Activated naive CD8-positive, alpha-beta T cell treated with anti-CD3 and anti-CD28 coated beads, Interleukin-2, amount 50 U/mL, for 24 hours (primary cell): ENCODE results near the gene BLTP3B.
"Not testable (repeated sequence)": the region's sequence is repeated elsewhere in the genome, so short reads cannot be mapped to it uniquely, and the experiment has no call there.

ENCODE experiments used
- ATAC-seq: fragments of 150-1000 bp; cut with Tn5 transposase; one replicate; pipeline ENCODE4 v1.10.0; 2021
- DNase-seq: peaks from one replicate; pipeline ENCODE4 v3.0.0; 2021
- H3K27ac Mint-ChIP-seq: one replicate; pipeline ENCODE4 v1.8.0; 2021; ENCODE audit warnings: mild to moderate bottlenecking, mixed read lengths
- H3K27me3 Mint-ChIP-seq: one replicate; pipeline ENCODE4 v1.8.0; 2021; ENCODE audit warnings: mixed read lengths
- H3K36me3 Mint-ChIP-seq: one replicate; pipeline ENCODE4 v1.8.0; 2021; ENCODE audit warnings: low read depth, mixed read lengths
- H3K4me1 Mint-ChIP-seq: one replicate; pipeline ENCODE4 v1.8.0; 2021; ENCODE audit warnings: mixed read lengths
- H3K4me3 Mint-ChIP-seq: one replicate; pipeline ENCODE4 v1.8.0; 2021; ENCODE audit warnings: mild to moderate bottlenecking, moderate library complexity, mixed read lengths
- H3K9me3 Mint-ChIP-seq: one replicate; pipeline ENCODE4 v1.8.0; 2021; ENCODE audit warnings: mixed read lengths

Gene BLTP3B

GRCh38 chr12:100142851-100143559 lies at the start of gene BLTP3B:
Gene BLTP3B, minus strand, starts transcription at chr12:100142874. Its CDS starts 239 bp downstream, at chr12:100142635.
- Mint-ChIP-seq H3K27ac (peak within 1 kb of the TSS; percentile 99), H3K27me3 (no peaks in the 10 kb centered on the region), H3K9me3 (no peaks in the 10 kb centered on the region), H3K4me1 (peaks cover 47% of the 10 kb centered on the region), H3K36me3 (peaks cover 26% of the 10 kb centered on the region), H3K4me3 (peak within 1 kb of the TSS; percentile 95)
- DNase-seq (peak; percentile 94), ATAC-seq (peak; percentile 88)

GRCh38 chr12:100189636-100190394 lies 47.1 kb upstream of the BLTP3B start:
- DNase-seq: no peak
- H3K4me3 Mint-ChIP-seq: no peak overlapping the region
- no peak for ATAC-seq
- peaks cover 12% of the 10 kb centered on the region for H3K36me3 Mint-ChIP-seq
- H3K9me3 Mint-ChIP-seq: no peaks in the 10 kb centered on the region
- H3K4me1 Mint-ChIP-seq: no peaks in the 10 kb centered on the region
- H3K27ac Mint-ChIP-seq: no peak overlapping the region
- no peaks in the 10 kb centered on the region for H3K27me3 Mint-ChIP-seq

- not testable (repeated sequence) for H3K27ac Mint-ChIP-seq, H3K9me3 Mint-ChIP-seq, DNase-seq, ATAC-seq, H3K4me3 Mint-ChIP-seq, H3K4me1 Mint-ChIP-seq, H3K27me3 Mint-ChIP-seq
- peaks cover 12% of the 10 kb centered on the region for H3K36me3 Mint-ChIP-seq
Measured at GRCh38 chr12:100188888-100189635, 46.4 kb upstream of the BLTP3B start.

GRCh38 chr12:100187857-100188519 lies 45.3 kb upstream of the BLTP3B start:
- Mint-ChIP-seq H3K4me3 (no peak overlapping the region), H3K4me1 (no peaks in the 10 kb centered on the region), H3K27ac (no peak overlapping the region), H3K27me3 (no peaks in the 10 kb centered on the region), H3K9me3 (no peaks in the 10 kb centered on the region), H3K36me3 (peaks cover 12% of the 10 kb centered on the region)
- DNase-seq (no peak), ATAC-seq (no peak)

GRCh38 chr12:100187068-100187467 lies 44.4 kb upstream of the BLTP3B start:
- DNase-seq: no peak
- Mint-ChIP-seq H3K9me3 (no peaks in the 10 kb centered on the region), H3K36me3 (peaks cover 12% of the 10 kb centered on the region), H3K27me3 (no peaks in the 10 kb centered on the region), H3K4me3 (no peak overlapping the region), H3K4me1 (no peaks in the 10 kb centered on the region), H3K27ac (no peak overlapping the region)
- no peak for ATAC-seq

- ATAC-seq: no peak
- Mint-ChIP-seq H3K27ac (no peak overlapping the region), H3K4me1 (peaks cover 8% of the 10 kb centered on the region), H3K27me3 (no peaks in the 10 kb centered on the region), H3K4me3 (no peak overlapping the region), H3K9me3 (no peaks in the 10 kb centered on the region), H3K36me3 (peaks cover 12% of the 10 kb centered on the region)
- no peak for DNase-seq
Measured at GRCh38 chr12:100186071-100186470, 43.4 kb upstream of the BLTP3B start.

GRCh38 chr12:100185361-100185894 lies 42.8 kb upstream of the BLTP3B start:
- H3K27ac Mint-ChIP-seq: no peak overlapping the region
- ATAC-seq (no peak), DNase-seq (no peak)
- no peaks in the 10 kb centered on the region for H3K9me3 Mint-ChIP-seq
- H3K4me1 Mint-ChIP-seq: peaks cover 8% of the 10 kb centered on the region
- peaks cover 17% of the 10 kb centered on the region for H3K36me3 Mint-ChIP-seq
- H3K27me3 Mint-ChIP-seq: no peaks in the 10 kb centered on the region
- H3K4me3 Mint-ChIP-seq: no peak overlapping the region

- H3K9me3 Mint-ChIP-seq: no peaks in the 10 kb centered on the region
- ATAC-seq: no peak
- H3K4me1 Mint-ChIP-seq: peaks cover 8% of the 10 kb centered on the region
- no peak overlapping the region for H3K27ac Mint-ChIP-seq
- DNase-seq: no peak
- H3K4me3 Mint-ChIP-seq: no peak overlapping the region
- H3K27me3 Mint-ChIP-seq: no peaks in the 10 kb centered on the region
- peaks cover 15% of the 10 kb centered on the region for H3K36me3 Mint-ChIP-seq
Measured at GRCh38 chr12:100184549-100185145, 42.0 kb upstream of the BLTP3B start.

GRCh38 chr12:100179252-100179651 lies 36.6 kb upstream of the BLTP3B start:
- no peaks in the 10 kb centered on the region for H3K27me3 Mint-ChIP-seq
- no peak overlapping the region for H3K27ac Mint-ChIP-seq
- peaks cover 15% of the 10 kb centered on the region for H3K36me3 Mint-ChIP-seq
- no peak for DNase-seq
- no peak for ATAC-seq
- peaks cover 8% of the 10 kb centered on the region for H3K4me1 Mint-ChIP-seq
- H3K4me3 Mint-ChIP-seq: no peak overlapping the region
- no peaks in the 10 kb centered on the region for H3K9me3 Mint-ChIP-seq

- not testable (repeated sequence) for H3K4me1 Mint-ChIP-seq, H3K4me3 Mint-ChIP-seq, DNase-seq, H3K27ac Mint-ChIP-seq, H3K27me3 Mint-ChIP-seq, ATAC-seq, H3K9me3 Mint-ChIP-seq
- peaks cover 19% of the 10 kb centered on the region for H3K36me3 Mint-ChIP-seq
Measured at GRCh38 chr12:100176493-100176892, 33.8 kb upstream of the BLTP3B start.

GRCh38 chr12:100174495-100174894 lies 31.8 kb upstream of the BLTP3B start:
- DNase-seq (no peak), ATAC-seq (no peak)
- H3K4me3 Mint-ChIP-seq: no peak overlapping the region
- H3K27ac Mint-ChIP-seq: no peak overlapping the region
- H3K27me3 Mint-ChIP-seq: no peaks in the 10 kb centered on the region
- H3K9me3 Mint-ChIP-seq: no peaks in the 10 kb centered on the region
- peaks cover 13% of the 10 kb centered on the region for H3K36me3 Mint-ChIP-seq
- no peaks in the 10 kb centered on the region for H3K4me1 Mint-ChIP-seq

- DNase-seq: no peak
- H3K9me3 Mint-ChIP-seq: no peaks in the 10 kb centered on the region
- no peaks in the 10 kb centered on the region for H3K27me3 Mint-ChIP-seq
- no peak for ATAC-seq
- H3K4me3 Mint-ChIP-seq: no peak overlapping the region
- no peak overlapping the region for H3K27ac Mint-ChIP-seq
- peaks cover 8% of the 10 kb centered on the region for H3K36me3 Mint-ChIP-seq
- H3K4me1 Mint-ChIP-seq: no peaks in the 10 kb centered on the region
Measured at GRCh38 chr12:100173111-100173510, 30.4 kb upstream of the BLTP3B start.

GRCh38 chr12:100171248-100171647 lies 28.6 kb upstream of the BLTP3B start:
- Mint-ChIP-seq H3K27me3 (no peaks in the 10 kb centered on the region), H3K4me1 (no peaks in the 10 kb centered on the region), H3K4me3 (no peak overlapping the region), H3K27ac (no peak overlapping the region), H3K9me3 (no peaks in the 10 kb centered on the region), H3K36me3 (peaks cover 5% of the 10 kb centered on the region)
- ATAC-seq (no peak), DNase-seq (no peak)
